Panc1 (cell line): ENCODE data around the gene INMT. TPM values are rescaled to one million over a fixed set of nuclear protein-coding genes. Genes with fewer than 3 reads are reported as not detected.

Source experiments
- ATAC-seq: fragments of 200-7000 bp; cut with Tn5 transposase; 2 replicates; pipeline ENCODE4 v1.9.1; 2020; ENCODE audit warnings: mild to moderate bottlenecking, moderate library complexity
- BruUV-seq: library from RNA; stranded (reverse); fragments of 400-500 nt; replicated peaks from 2 replicates; lab custom pipeline; 2021; lab: Mats Ljungman, UMichigan
- CTCF ChIA-PET: fragments of 300-600 bp; sonication (Branson Sonifier 250); formaldehyde crosslinking; loops from one replicate; lab custom pipeline; 2022; ENCODE audit warnings: antibody characterized with exemption; lab: Charles Lee
- POLR2A ChIA-PET: fragments of 300-600 bp; sonication (Branson Sonifier 250); formaldehyde crosslinking; loops from one replicate; lab custom pipeline; 2022; ENCODE audit warnings: antibody characterized with exemption; lab: Charles Lee
- DNase-seq: peaks from one replicate; pipeline ENCODE4 v3.0.0-alpha.2; 2010; ENCODE audit warnings: low read depth, low spot score
- H3K27ac ChIP-seq: 2 replicates; pipeline ENCODE4 v1.5.1; 2011; ENCODE audit warnings: mild to moderate bottlenecking, low read length, inconsistent platforms
- H3K27me3 ChIP-seq: fragments of 200-500 bp; sonication (Bioruptor generic); 2 replicates; pipeline ENCODE4 v1.6.0; 2014; ENCODE audit warnings: low read length, inconsistent platforms; ENCODE audit not compliant: control insufficient read depth, insufficient read depth
- H3K36me3 ChIP-seq: fragments of 200-500 bp; sonication (Bioruptor generic); 2 replicates; pipeline ENCODE4 v1.5.1; 2014; ENCODE audit warnings: inconsistent platforms, mild to moderate bottlenecking, low read length, moderate library complexity; ENCODE audit not compliant: control insufficient read depth, insufficient read depth
- H3K4me1 ChIP-seq: 2 replicates; pipeline ENCODE4 v1.5.1; 2011; ENCODE audit warnings: inconsistent platforms, mild to moderate bottlenecking, low read length, moderate library complexity; ENCODE audit not compliant: control insufficient read depth, insufficient read depth
- H3K4me3 ChIP-seq, 2 experiments: 2 replicates each; pipeline ENCODE4 v1.5.1; 2011 to 2012; ENCODE audit warnings: low read depth in 2 of 2, low read length in 2 of 2, mild to moderate bottlenecking in 2 of 2, inconsistent platforms in 1 of 2, moderate library complexity in 1 of 2
- H3K9me3 ChIP-seq: fragments of 200-500 bp; sonication (Bioruptor generic); 2 replicates; pipeline ENCODE4 v1.5.1; 2014; ENCODE audit warnings: low read depth, mild to moderate bottlenecking, inconsistent platforms, low read length, moderate library complexity; ENCODE audit not compliant: control insufficient read depth, insufficient read depth
- POLR2AphosphoS5 ChIP-seq: IDR thresholded peaks from 2 replicates; pipeline ENCODE4 v1.6.1; 2012; ENCODE audit warnings: mild to moderate bottlenecking, low read depth, low read length, moderate library complexity
- SIN3A ChIP-seq: IDR thresholded peaks from 2 replicates; pipeline ENCODE4 v1.6.1; 2012; ENCODE audit warnings: low read depth, mild to moderate bottlenecking, low read length, moderate library complexity, borderline replicate concordance; ENCODE audit not compliant: insufficient read depth
- TCF7L2 ChIP-seq: IDR thresholded peaks from 2 replicates; pipeline ENCODE4 v1.6.1; 2011; ENCODE audit warnings: mild to moderate bottlenecking, low read depth, low read length, inconsistent platforms
- in situ Hi-C: cut with HindIII; loops from 2 replicates; pipeline ENCODE4 v1.10.0; 2016; ENCODE audit warnings: low sequenced_read_pairs, low pct_unique_long_range_greater_than_20kb
- intact Hi-C: fragments of 100-400 bp; cut with micrococcal nuclease; formaldehyde crosslinking; loops from one replicate; pipeline ENCODE4 v1.10.0; 2022; ENCODE audit not compliant: unreplicated experiment
- total RNA-seq: library from RNA; stranded (reverse); gene quantifications from one replicate; pipeline ENCODE4 v1.2.1, GENCODE V29; 2021; ENCODE audit not compliant: unreplicated experiment
- TF ChIP-seq, protein P1 (sequence below): fragments of 450-650 bp; IDR thresholded peaks from 2 replicates; pipeline ENCODE4 v1.5.1; 2017; ENCODE audit warnings: mild to moderate bottlenecking
- TF ChIP-seq, protein P2 (sequence below), 2 experiments: IDR thresholded peaks; 2 replicates each; pipeline ENCODE4 v1.6.1; 2011 to 2012; ENCODE audit warnings: low read depth in 2 of 2, control low read depth in 1 of 2, low read length in 1 of 2, mild to moderate bottlenecking in 1 of 2, moderate library complexity in 1 of 2; ENCODE audit not compliant: insufficient read depth in 1 of 2

The INMT gene
- total RNA-seq, 1 experiment from 2014 or later: 0.13 TPM

DNA sequence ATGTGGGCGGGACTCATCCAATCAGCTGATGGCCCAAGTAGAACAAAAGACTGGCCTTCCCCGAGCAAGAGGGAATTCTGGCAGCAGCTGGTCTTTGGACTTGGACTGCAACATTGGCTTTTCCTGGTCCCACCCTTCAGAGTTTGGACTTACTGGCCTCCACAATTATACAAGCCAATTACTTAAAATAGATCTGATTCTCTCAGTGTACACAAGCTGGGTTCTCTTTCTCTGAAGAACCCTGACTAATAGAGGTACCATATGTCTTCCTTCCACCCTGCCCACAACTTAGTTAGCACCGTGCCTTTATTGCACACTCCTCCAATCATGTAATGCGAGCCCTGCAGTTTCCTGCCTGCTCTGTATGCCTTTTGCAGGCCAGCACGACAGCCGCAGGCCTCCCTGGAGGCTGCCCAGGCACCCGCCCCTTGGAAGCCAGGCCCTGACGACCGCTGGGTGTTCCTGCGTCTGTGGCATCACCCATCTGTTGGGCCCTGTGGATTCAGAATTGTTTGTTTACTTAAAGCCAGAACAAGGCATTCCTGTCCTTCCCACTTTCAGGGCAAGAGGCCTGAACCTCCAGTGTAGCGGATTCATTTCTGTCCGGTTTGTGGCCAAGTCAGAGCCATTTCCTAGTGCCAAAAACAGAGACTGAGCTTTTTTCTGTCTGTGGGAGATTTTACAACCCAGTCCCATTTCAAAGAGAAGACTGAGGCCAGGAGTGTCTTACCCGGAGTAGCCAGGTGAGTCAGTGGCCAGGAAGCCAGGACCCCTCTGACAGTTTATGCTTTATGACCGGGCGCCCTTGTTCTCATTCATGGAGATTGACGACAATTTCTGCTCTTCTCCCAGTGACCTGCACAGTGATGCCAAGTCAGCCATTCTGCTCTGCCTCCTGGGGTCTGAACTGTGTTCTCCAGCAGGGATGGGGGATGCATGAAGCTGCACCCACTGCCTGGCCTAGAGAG, 968 bp upstream of the INMT start:
- no peaks in the 10 kb centered on the region for H3K4me1 ChIP-seq
- intact Hi-C loops (no loop called here), in situ Hi-C loops (no loop called here)
- no TSS peak for BruUV-seq
- CTCF ChIA-PET: no interaction called here
- no peak overlapping the region for H3K4me3 ChIP-seq
- TF ChIP-seq SIN3A (no peak), POLR2AphosphoS5 (no peak), TCF7L2 (no peak)
- TF ChIP-seq, protein P1, sequence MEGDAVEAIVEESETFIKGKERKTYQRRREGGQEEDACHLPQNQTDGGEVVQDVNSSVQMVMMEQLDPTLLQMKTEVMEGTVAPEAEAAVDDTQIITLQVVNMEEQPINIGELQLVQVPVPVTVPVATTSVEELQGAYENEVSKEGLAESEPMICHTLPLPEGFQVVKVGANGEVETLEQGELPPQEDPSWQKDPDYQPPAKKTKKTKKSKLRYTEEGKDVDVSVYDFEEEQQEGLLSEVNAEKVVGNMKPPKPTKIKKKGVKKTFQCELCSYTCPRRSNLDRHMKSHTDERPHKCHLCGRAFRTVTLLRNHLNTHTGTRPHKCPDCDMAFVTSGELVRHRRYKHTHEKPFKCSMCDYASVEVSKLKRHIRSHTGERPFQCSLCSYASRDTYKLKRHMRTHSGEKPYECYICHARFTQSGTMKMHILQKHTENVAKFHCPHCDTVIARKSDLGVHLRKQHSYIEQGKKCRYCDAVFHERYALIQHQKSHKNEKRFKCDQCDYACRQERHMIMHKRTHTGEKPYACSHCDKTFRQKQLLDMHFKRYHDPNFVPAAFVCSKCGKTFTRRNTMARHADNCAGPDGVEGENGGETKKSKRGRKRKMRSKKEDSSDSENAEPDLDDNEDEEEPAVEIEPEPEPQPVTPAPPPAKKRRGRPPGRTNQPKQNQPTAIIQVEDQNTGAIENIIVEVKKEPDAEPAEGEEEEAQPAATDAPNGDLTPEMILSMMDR: no peak
- TF ChIP-seq, protein P2, sequence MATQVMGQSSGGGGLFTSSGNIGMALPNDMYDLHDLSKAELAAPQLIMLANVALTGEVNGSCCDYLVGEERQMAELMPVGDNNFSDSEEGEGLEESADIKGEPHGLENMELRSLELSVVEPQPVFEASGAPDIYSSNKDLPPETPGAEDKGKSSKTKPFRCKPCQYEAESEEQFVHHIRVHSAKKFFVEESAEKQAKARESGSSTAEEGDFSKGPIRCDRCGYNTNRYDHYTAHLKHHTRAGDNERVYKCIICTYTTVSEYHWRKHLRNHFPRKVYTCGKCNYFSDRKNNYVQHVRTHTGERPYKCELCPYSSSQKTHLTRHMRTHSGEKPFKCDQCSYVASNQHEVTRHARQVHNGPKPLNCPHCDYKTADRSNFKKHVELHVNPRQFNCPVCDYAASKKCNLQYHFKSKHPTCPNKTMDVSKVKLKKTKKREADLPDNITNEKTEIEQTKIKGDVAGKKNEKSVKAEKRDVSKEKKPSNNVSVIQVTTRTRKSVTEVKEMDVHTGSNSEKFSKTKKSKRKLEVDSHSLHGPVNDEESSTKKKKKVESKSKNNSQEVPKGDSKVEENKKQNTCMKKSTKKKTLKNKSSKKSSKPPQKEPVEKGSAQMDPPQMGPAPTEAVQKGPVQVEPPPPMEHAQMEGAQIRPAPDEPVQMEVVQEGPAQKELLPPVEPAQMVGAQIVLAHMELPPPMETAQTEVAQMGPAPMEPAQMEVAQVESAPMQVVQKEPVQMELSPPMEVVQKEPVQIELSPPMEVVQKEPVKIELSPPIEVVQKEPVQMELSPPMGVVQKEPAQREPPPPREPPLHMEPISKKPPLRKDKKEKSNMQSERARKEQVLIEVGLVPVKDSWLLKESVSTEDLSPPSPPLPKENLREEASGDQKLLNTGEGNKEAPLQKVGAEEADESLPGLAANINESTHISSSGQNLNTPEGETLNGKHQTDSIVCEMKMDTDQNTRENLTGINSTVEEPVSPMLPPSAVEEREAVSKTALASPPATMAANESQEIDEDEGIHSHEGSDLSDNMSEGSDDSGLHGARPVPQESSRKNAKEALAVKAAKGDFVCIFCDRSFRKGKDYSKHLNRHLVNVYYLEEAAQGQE (IDR thresholded peaks at IDR 0.05; ENCODE audit: insufficient read depth in 1 of 2, low read depth in 2 of 2, low read length in 1 of 2): no peak
- no peaks in the 10 kb centered on the region for H3K36me3 ChIP-seq
- POLR2A ChIA-PET: interaction anchor here (0.5 kb wide), 1 partner anchor 402 kb away, joined by 3 read pairs; no protein-coding TSS in a partner anchor
- H3K9me3 ChIP-seq: no peaks in the 10 kb centered on the region
- peaks cover 3% of the 10 kb centered on the region; the same call in 1 of the 2 replicates for H3K27me3 ChIP-seq
- no peak overlapping the region for H3K27ac ChIP-seq
- DNase-seq: no peak
- no peak for ATAC-seq

DNA sequence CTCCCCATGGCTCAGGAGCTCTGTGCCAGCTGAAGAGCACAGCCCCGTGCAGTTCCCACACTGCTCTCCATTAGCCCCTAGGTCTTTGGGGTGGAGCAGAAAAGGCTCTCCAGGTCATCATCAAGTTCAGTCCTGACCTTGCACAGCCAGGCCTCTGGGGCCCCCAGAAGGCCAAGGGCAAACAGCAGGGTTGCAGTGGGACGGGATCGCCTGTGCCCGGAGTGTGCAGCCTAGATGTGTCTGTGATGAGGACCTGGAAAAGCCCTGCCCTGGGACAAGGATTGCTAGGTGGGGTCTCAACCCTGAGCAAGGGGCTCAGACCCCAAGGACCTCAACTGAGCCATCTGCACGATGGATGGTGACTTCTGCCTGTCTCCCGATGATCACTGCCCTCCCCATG, 549 bp downstream of the INMT start:
- in situ Hi-C loops: no loop called here
- H3K4me1 ChIP-seq: no peaks in the 10 kb centered on the region
- TF ChIP-seq, protein P2 (IDR thresholded peaks at IDR 0.05; ENCODE audit: insufficient read depth in 1 of 2, low read depth in 2 of 2, low read length in 1 of 2): no peak
- TF ChIP-seq TCF7L2: no peak
- TF ChIP-seq, protein P1: no peak
- no peak for TF ChIP-seq POLR2AphosphoS5
- TF ChIP-seq SIN3A: no peak
- POLR2A ChIA-PET: no interaction called here
- ATAC-seq (no peak), DNase-seq (no peak)
- no peak overlapping the region for H3K4me3 ChIP-seq
- H3K36me3 ChIP-seq: no peaks in the 10 kb centered on the region
- H3K9me3 ChIP-seq: no peaks in the 10 kb centered on the region
- peaks cover 3% of the 10 kb centered on the region; the same call in 1 of the 2 replicates for H3K27me3 ChIP-seq
- intact Hi-C loops: no loop called here
- H3K27ac ChIP-seq: no peak overlapping the region
- CTCF ChIA-PET: no interaction called here
- BruUV-seq: no TSS peak
